A549 (cell line): Measurements from ENCODE around the gene ABCC3.

Experiments
- CEBPB ChIP-seq, 2 experiments: fragments of >200 bp in 1 of 2; sonication (Bioruptor Twin) in 1 of 2; formaldehyde crosslinking in 1 of 2; IDR thresholded peaks; 2 replicates each; pipeline ENCODE4 v1.6.1; 2012 to 2016
- CHD4 ChIP-seq: fragments of 200-600 bp; sonication (generic); IDR thresholded peaks from 2 replicates; pipeline ENCODE4 v1.6.1; 2016; ENCODE audit warnings: antibody characterized with exemption, mild to moderate bottlenecking, borderline replicate concordance
- CTCF ChIP-seq: fragments of >200 bp; sonication (Bioruptor Twin); formaldehyde crosslinking; IDR thresholded peaks from 3 replicates; pipeline ENCODE4 v1.5.1; 2016
- EP300 ChIP-seq, 2 experiments: fragments of >200 bp; sonication (Bioruptor Twin); formaldehyde crosslinking; IDR thresholded peaks; 2 replicates in 1 of 2; 3 replicates in 1 of 2; pipeline ENCODE4 v1.6.1; 2016 to 2017
- FOSL2 ChIP-seq, 2 experiments: fragments of 450-650 bp in 1 of 2; fragments of >200 bp in 1 of 2; sonication (Bioruptor Twin) in 1 of 2; formaldehyde crosslinking; IDR thresholded peaks; 2 replicates each; pipeline versions ENCODE4 v1.5.0 to v1.6.1; 2016 to 2020; ENCODE audit warnings: mild to moderate bottlenecking in 1 of 2, moderate library complexity in 1 of 2
- JUN ChIP-seq, 2 experiments: fragments of >200 bp; sonication (Bioruptor Twin); formaldehyde crosslinking; IDR thresholded peaks; 2 replicates in 1 of 2; 3 replicates in 1 of 2; pipeline ENCODE4 v1.6.1; 2016 to 2017
- MAX ChIP-seq: IDR thresholded peaks from 2 replicates; pipeline ENCODE4 v1.6.1; 2012
- PBX3 ChIP-seq: IDR thresholded peaks from 2 replicates; pipeline ENCODE4 v1.6.1; 2012
- POLR2A ChIP-seq: IDR thresholded peaks from 2 replicates; pipeline ENCODE4 v1.6.1; 2012; ENCODE audit warnings: mild to moderate bottlenecking, low read length
- SREBF2 ChIP-seq: fragments of 450-650 bp; IDR thresholded peaks from 2 replicates; pipeline ENCODE4 v1.6.1; 2014; ENCODE audit warnings: mild to moderate bottlenecking, moderate library complexity
- USF2 ChIP-seq: fragments of 450-650 bp; IDR thresholded peaks from 2 replicates; pipeline ENCODE4 v1.6.1; 2014; ENCODE audit warnings: antibody characterized with exemption

GRCh38 chr17:50647187-50647586 lies 12.5 kb downstream of the ABCC3 start:
- TF ChIP-seq CTCF (no peak), CEBPB (IDR thresholded peaks at IDR 0.05) (no peak), USF2 (no peak), EP300 (IDR thresholded peaks at IDR 0.05) (no peak), PBX3 (no peak), POLR2A (no peak), JUN (IDR thresholded peaks at IDR 0.05) (no peak), SREBF2 (no peak), MAX (no peak), CHD4 (no peak), FOSL2 (IDR thresholded peaks at IDR 0.05) (no peak), FOSL2 (CRISPR knock-in tag; IDR thresholded peaks at IDR 0.05) (no peak)
